NCI-H524 (cell line): ENCODE results near the gene LDB2.
"Not testable (repeated sequence)": the region's sequence is repeated elsewhere in the genome, so short reads cannot be mapped to it uniquely, and the experiment has no call there.

Source experiments
- DNase-seq, 2 experiments: peaks; one replicate each; lab custom pipeline; 2025; lab: John Stamatoyannopoulos, UW

Gene LDB2

GRCh38 chr4:16897991-16898827, at the start of gene LDB2:
Gene LDB2, minus strand, starts transcription at chr4:16898645.
- DNase-seq: peak; percentile 29 to 55

- no peak for DNase-seq
Measured at GRCh38 chr4:16942491-16942890, 44.0 kb upstream of the LDB2 start.

DNA sequence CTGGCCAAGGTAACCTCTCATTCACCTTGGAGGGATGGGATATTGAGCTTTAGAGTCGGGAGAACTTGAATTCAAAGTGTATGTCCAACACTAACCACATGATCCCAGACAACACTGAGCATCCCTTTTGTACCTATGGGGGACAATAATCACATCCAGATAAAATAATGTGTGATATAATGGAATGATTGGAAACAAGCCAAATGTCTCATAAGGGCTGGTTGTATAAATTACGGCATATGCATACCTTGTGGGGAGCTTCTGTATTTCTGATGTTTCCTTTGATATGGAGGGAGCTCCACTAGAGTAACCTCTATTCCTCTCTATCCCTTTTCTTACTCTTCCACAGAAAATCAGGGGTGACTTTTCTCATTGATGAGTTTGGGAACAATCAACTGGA, 40.7 kb upstream of the LDB2 start:
- DNase-seq: no peak

- DNase-seq: no peak
Measured at GRCh38 chr4:16938512-16939040, 40.1 kb upstream of the LDB2 start.

DNA sequence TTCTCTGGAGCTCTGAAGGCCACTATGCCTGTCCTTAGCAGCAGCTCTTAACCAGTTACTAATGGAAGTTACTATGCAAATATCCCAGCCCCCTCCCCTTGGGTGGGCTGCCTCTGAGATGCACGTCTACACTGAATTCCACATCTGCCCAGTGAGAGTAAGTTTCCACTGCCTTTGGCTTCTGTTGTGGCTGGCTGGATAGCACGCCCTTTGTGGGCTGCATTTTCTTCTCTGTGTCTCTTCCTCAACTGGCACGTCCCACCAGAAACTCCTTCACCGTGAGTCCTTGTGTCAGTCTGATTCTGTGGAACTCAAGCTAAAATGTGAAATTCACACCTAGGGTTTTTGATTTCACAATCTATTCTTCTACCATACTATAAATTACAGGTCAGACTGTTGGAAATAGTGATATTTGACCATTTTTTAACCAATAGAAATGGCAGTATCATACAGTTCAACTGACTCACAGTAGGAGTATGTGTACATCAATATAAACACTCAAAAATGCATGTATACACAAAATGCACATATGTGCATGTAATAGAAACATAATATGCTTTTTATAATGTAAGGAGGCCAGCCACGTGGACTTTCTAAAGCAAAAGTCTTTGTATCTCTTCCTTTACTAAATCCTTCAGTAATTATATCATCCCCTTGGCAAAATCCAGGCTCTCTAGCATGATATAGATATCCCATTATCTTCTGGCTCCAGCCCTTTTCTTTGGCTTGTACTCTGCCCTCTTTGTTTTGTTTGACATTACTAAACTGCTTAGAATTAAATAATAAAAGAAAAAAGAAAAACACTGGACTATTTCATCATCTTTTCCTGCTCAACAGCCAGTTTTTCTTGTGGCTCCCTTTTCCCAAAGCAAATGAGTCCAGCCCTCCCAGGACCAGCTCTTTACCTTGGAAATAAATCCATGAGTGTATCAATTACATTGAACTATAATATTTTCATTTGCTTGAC, 33.2 kb upstream of the LDB2 start:
- DNase-seq: no peak

- no peak for DNase-seq
Measured at GRCh38 chr4:16926214-16926613, 27.8 kb upstream of the LDB2 start.

GRCh38 chr4:16918716-16919115, 20.3 kb upstream of the LDB2 start:
- not testable (repeated sequence) for DNase-seq

- peak in 1 of 2 experiments; percentile 81 for DNase-seq
Measured at GRCh38 chr4:16916719-16917337, 18.4 kb upstream of the LDB2 start.

- no peak for DNase-seq
Measured at GRCh38 chr4:16916031-16916430, 17.6 kb upstream of the LDB2 start.

DNA sequence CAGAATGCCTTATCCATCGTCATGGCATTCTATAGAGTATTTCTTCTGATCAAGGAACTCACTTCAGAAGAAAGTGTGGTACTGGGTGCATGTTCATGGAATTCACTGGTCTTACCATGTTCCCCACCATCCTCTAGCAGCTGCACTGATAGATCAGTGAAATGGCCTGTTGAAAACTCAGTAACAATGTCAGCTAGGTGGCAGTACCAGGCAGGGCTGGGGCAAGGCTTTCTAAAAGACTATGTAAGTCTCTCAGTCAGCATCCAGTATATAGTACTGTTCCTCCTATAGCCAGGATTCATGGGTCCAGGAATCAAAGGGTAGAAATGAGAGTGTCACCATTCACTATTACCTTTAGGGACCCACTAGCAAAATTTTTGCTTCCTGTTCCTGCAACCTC, 15.8 kb upstream of the LDB2 start:
- DNase-seq: peak in 1 of 2 experiments; percentile 65

- DNase-seq: peak in 1 of 2 experiments; percentile 58
Measured at GRCh38 chr4:16912896-16913295, 14.5 kb upstream of the LDB2 start.

- DNase-seq: no peak
Measured at GRCh38 chr4:16909281-16909680, 10.8 kb upstream of the LDB2 start.

DNA sequence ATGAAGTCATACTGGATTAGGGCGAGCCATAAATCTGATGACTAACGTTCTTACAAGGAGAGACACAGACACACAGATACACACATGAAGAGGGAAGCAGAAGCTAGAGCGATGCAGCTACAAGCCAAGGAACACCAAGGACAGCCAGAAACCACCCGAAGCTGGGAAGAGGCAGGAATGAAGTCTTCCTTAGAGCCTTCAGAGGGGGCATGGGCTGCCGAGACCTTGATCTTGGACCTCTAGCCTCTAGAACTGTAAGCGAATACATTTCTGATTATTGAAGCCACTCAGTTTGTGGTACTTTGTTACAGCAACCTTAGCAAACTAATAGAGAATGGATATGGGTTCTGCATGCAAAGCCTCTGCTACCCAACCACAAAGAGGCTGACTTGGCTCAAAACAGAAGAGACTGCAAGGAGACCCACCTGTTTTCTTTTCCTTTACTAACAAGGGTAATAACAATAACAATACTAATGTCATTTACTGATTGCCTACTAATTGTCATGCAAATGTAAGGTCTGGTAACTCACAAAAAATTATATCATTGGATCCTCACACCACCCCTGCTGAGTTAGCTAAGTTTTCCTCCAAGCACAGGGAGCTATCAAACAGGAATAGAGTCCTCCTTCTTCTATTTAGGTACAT, 10.1 kb upstream of the LDB2 start:
- DNase-seq: no peak

GRCh38 chr4:16900325-16900724, 1.9 kb upstream of the LDB2 start:
- no peak for DNase-seq

- no peak for DNase-seq
Measured at GRCh38 chr4:16896881-16897750, 1.3 kb downstream of the LDB2 start.

DNA sequence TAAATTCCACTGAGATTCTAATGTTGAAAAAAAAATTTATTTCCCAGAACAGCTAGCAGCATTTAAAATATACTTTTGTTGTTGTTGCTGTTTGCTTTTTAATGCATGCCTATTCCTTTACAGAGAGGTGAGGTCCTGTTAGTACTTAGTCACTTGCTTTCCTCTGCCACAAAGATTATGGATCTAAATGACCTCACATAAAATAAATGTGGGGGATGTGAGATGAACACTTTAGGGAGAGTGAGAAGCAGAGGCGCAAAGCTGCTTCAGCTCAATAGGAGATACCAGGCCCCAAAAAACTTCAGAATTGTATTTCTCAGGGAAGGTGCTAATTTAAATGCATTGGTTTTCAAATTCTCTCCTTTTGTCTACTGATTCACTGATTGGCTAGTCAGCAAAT, 4.0 kb downstream of the LDB2 start:
- no peak for DNase-seq

DNA sequence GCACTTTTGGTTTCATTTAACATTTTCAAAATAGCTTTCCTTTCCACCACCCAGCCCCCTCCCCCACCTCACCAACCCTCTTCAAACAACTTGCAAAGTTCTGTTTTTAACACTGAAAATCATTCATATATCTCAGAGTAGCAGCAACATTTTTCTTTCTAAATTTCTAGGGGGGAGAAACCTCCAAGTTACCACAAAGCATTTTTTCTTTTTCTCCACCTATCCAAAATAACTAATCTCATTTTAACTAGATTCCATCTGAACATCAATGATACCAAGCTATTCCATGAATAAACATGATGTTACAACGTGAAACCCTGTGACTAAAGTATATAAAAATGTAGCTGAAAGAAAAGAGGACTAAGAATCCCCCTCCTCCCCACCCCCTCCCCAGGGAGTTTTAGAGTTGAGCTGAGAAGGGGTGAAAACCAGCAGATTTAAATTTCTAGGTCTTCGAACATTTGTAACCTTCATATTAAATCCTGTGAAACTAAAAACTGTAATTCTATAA, 5.2 kb downstream of the LDB2 start:
- no peak for DNase-seq

- DNase-seq: no peak
Measured at GRCh38 chr4:16890651-16891050, 7.8 kb downstream of the LDB2 start.

DNA sequence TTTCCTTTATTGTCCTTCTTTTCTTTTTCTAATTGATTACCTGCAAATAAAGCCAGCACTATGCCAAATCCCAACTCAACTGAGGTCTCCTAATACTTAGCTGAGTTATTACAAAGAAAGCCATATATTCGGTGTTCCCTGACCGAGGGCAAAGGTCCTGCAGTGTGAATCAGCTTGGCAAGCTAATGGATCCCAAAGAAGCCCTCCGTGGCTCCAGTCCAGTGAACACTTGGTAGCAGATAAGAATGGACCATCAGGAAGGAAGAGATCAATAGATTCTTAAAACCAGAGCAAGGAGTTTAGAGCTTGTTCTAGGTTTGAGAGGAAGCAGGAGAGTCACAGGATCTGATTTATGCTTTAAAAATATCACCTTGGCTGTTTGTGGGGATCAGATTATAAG, 8.5 kb downstream of the LDB2 start:
- no peak for DNase-seq

DNA sequence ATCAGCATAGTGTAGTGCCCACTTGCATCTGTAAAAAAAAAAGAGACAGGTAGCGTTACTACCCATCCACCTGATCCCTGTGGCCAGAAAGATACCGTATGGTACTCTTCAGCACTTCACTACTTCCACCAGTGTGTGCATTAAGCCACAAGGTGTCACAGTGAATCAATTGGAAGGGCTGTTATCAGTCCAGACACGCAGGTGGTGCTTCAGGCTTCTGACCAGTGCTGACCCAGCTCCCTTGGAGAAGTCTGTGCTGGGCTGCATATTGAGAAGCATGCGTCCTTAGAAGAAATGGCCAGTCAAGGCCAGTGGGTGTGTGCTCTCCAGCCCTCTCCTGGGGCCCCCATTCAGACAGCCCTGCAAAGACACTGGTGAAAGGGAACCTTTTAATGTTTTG, 10.6 kb downstream of the LDB2 start:
- no peak for DNase-seq
